Measurements from ENCODE around the gene PDCL3. TPM values are rescaled to one million over a fixed set of nuclear protein-coding genes. Genes with fewer than 3 reads are reported as not detected.

Gene PDCL3
- total RNA-seq, 2 experiments from 2014 or later = 22.0 to 24.4 TPM

- H3K4me1 Mint-ChIP-seq = peaks cover 13% of the 10 kb centered on the region
- no peak overlapping the region for H3K27ac Mint-ChIP-seq
- H3K36me3 Mint-ChIP-seq = no peaks in the 10 kb centered on the region
- H3K4me3 Mint-ChIP-seq = no peak overlapping the region
- H3K9me3 Mint-ChIP-seq = no peaks in the 10 kb centered on the region
- DNase-seq (no peak), ATAC-seq (ENCODE audit: low read depth) (no peak)
- POLR2A ChIA-PET = no interaction called here
- H3K27me3 Mint-ChIP-seq = peaks cover 7% of the 10 kb centered on the region
These were observed 43.5 kb downstream of the PDCL3 start for GRCh38 chr2:100606332-100606725.

- Mint-ChIP-seq H3K4me1 (peaks cover 9% of the 10 kb centered on the region), H3K27ac (peak overlapping the region; percentile 5), H3K36me3 (no peaks in the 10 kb centered on the region), H3K4me3 (no peak overlapping the region), H3K27me3 (peaks cover 7% of the 10 kb centered on the region), H3K9me3 (no peaks in the 10 kb centered on the region)
- ATAC-seq (ENCODE audit: low read depth) (peak; percentile 34), DNase-seq (no peak)
- POLR2A ChIA-PET = interaction anchor here (0.9 kb wide), 1 partner anchor 44 kb away, joined by 4 read pairs; the partner anchor contains the start of gene PDCL3
These were observed 44.0 kb downstream of the PDCL3 start for GRCh38 chr2:100606726-100607343.

GRCh38 chr2:100610381-100610831 is 47.6 kb downstream of the PDCL3 start:
- no peak overlapping the region for H3K27ac Mint-ChIP-seq
- DNase-seq (peak; percentile 86), ATAC-seq (ENCODE audit: low read depth) (peak; percentile 93)
- H3K27me3 Mint-ChIP-seq = peaks cover 11% of the 10 kb centered on the region
- POLR2A ChIA-PET = interaction anchor here (0.8 to 1.3 kb wide), 2 partner anchors 11 to 34 kb away, joined by 3 to 4 read pairs; no protein-coding TSS in a partner anchor
- no peaks in the 10 kb centered on the region for H3K36me3 Mint-ChIP-seq
- H3K4me1 Mint-ChIP-seq = peaks cover 8% of the 10 kb centered on the region
- no peaks in the 10 kb centered on the region for H3K9me3 Mint-ChIP-seq
- H3K4me3 Mint-ChIP-seq = no peak overlapping the region

DNA sequence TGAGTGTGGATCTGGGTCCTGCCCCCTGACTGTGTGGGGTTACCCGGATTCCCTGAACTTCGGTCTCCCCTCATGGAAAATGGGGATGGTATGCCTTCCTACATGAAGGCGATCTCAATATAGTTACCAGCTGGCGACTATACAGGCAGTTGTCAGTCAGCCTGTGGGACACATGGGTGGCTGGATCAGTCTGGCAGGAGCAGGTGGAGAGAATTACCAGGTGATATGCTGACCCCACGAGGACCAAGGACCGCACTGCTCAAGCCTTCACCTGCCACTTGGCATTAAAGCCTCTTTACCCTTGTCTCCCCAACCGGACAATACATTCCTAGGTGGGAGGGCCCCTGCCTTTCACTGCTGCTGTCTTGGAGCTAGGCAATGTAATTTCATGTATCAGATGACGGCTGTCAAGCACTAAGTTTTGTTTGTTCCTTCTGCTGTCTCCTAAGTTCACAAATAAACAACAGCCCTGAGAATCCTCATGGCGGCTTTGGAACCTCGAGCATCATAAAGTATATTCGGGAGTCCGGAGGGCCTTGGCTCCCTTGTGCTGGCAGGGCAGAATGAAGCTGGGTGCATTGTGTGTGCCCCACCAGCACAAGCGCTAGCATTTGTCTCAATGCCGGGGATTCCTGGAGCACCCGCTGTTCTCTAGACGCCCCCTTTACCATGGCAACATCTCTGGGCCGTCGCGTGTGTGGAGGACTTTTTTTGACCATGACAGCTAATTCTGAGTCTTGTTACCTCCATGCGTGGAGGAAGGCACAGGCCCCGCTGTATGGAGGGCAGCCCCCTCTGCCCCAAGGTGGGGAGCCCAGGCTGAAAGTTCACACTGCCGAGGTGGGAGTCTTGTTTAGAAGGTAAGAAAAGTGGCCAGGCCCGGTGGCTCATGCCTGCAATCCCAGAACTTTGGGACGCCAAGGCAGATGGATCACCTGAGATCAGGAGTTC is 48.6 kb downstream of the PDCL3 start:
- POLR2A ChIA-PET = interaction anchor here (0.8 to 1.3 kb wide), 2 partner anchors 10 to 33 kb away, joined by 3 to 4 read pairs; no protein-coding TSS in a partner anchor
- Mint-ChIP-seq H3K27ac (no peak overlapping the region), H3K4me1 (peaks cover 10% of the 10 kb centered on the region), H3K4me3 (no peak overlapping the region), H3K27me3 (peaks cover 11% of the 10 kb centered on the region), H3K36me3 (no peaks in the 10 kb centered on the region), H3K9me3 (no peaks in the 10 kb centered on the region)
- ATAC-seq (ENCODE audit: low read depth) = no peak
- DNase-seq = no peak

DNA sequence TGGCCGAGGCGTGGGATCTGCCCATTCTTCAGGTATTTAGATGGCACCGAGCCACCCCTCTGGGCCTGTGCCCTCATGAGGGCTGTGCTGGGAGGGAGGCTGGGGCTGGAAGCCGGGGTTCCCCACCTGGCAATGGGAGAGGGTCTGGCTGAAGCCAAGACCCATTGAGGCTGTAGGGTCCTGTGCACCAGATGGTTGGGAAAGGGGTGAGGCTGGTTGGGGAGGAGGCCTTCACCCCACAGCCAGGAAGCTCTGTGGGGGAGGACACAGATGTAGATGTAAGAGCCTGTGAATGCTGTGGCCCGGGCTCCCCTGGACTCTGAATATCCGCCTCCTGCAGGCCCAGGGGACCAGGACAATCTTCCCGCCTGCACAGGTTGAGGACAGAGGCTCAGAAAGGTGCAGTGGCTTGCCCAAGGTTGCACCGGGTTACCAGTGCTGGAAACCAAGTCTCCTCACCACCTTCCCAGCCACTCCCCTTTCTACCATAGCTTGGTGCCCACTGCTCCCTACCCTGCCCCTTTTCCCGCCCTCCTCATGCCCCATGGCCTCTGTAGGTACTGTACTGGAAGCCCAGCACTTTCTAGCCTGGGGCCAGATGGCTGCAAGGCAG is 49.7 kb downstream of the PDCL3 start:
- Mint-ChIP-seq H3K27me3 (peaks cover 6% of the 10 kb centered on the region), H3K27ac (no peak overlapping the region), H3K36me3 (no peaks in the 10 kb centered on the region), H3K9me3 (no peaks in the 10 kb centered on the region), H3K4me3 (no peak overlapping the region), H3K4me1 (peaks cover 4% of the 10 kb centered on the region)
- POLR2A ChIA-PET = interaction anchor here (0.6 kb wide), 1 partner anchor 390 kb away, joined by 3 read pairs; no protein-coding TSS in a partner anchor
- no peak for DNase-seq
- ATAC-seq (ENCODE audit: low read depth) = no peak

- Mint-ChIP-seq H3K27ac (no peak overlapping the region), H3K9me3 (no peaks in the 10 kb centered on the region), H3K4me1 (peaks cover 4% of the 10 kb centered on the region), H3K4me3 (no peak overlapping the region), H3K27me3 (peaks cover 6% of the 10 kb centered on the region), H3K36me3 (no peaks in the 10 kb centered on the region)
- POLR2A ChIA-PET = no interaction called here
- ATAC-seq (ENCODE audit: low read depth) (no peak), DNase-seq (no peak)
These were observed 50.9 kb downstream of the PDCL3 start for GRCh38 chr2:100613719-100614118.

DNA sequence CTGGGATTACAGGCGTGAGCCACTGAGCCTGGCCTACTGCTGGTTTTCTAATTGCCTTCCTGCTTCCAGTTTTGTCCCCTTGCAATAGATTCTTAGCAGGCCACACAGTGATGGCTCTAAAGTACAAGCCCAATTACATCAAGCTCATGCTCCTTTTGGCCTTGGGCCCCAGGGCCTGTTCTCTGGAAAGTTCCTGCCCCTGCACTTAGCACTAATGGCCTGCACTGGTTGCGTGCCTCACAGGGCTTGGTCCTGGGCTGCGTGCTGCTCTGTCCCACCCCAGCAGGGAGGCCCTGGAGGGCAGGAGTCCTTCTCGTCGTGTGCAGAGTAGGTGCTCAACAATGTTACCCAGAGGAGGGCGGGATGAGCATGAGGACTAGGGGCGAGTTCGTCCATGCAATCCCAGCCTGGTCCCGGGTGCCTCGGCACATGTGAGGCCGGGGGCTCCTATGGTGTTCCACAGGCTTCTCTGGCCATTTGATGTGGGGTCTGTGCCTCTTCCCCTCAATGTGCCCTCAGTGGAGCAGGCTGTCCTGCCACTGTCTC is 51.7 kb downstream of the PDCL3 start:
- no peak overlapping the region for H3K4me3 Mint-ChIP-seq
- H3K4me1 Mint-ChIP-seq = peaks cover 4% of the 10 kb centered on the region
- H3K27ac Mint-ChIP-seq = no peak overlapping the region
- POLR2A ChIA-PET = no interaction called here
- H3K27me3 Mint-ChIP-seq = peaks cover 6% of the 10 kb centered on the region
- H3K36me3 Mint-ChIP-seq = no peaks in the 10 kb centered on the region
- ATAC-seq (ENCODE audit: low read depth) = no peak
- no peak for DNase-seq
- H3K9me3 Mint-ChIP-seq = no peaks in the 10 kb centered on the region

DNA sequence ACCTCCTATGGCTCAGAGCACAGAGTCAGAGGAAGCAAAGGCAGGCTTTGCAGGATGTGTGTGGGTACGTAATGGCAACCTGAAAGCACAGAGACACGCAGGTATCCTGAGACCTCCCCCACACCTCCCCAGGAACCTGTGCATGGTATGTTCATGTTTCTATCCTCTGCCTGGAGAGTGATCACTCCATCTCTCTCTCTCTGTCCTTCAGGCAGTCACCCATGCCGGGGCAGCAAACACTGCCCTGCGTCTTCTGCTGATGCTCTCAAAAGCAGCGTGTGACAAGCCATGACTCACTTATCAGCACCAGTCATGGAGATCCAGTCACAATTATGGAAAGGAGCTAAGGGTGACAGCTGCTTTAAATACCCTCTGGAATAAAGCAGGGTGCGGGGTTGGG is 52.7 kb downstream of the PDCL3 start:
- Mint-ChIP-seq H3K27me3 (peaks cover 6% of the 10 kb centered on the region), H3K27ac (no peak overlapping the region), H3K4me3 (no peak overlapping the region), H3K9me3 (no peaks in the 10 kb centered on the region), H3K4me1 (peaks cover 3% of the 10 kb centered on the region), H3K36me3 (no peaks in the 10 kb centered on the region)
- DNase-seq = no peak
- no peak for ATAC-seq (ENCODE audit: low read depth)
- POLR2A ChIA-PET = no interaction called here

- peaks cover 3% of the 10 kb centered on the region for H3K36me3 Mint-ChIP-seq
- H3K9me3 Mint-ChIP-seq = no peaks in the 10 kb centered on the region
- peaks cover 5% of the 10 kb centered on the region for H3K27me3 Mint-ChIP-seq
- no peak overlapping the region for H3K27ac Mint-ChIP-seq
- no peak for DNase-seq
- H3K4me3 Mint-ChIP-seq = no peak overlapping the region
- POLR2A ChIA-PET = no interaction called here
- peaks cover 3% of the 10 kb centered on the region for H3K4me1 Mint-ChIP-seq
- no peak for ATAC-seq (ENCODE audit: low read depth)
These were observed 53.1 kb downstream of the PDCL3 start for GRCh38 chr2:100615886-100616285.

DNA sequence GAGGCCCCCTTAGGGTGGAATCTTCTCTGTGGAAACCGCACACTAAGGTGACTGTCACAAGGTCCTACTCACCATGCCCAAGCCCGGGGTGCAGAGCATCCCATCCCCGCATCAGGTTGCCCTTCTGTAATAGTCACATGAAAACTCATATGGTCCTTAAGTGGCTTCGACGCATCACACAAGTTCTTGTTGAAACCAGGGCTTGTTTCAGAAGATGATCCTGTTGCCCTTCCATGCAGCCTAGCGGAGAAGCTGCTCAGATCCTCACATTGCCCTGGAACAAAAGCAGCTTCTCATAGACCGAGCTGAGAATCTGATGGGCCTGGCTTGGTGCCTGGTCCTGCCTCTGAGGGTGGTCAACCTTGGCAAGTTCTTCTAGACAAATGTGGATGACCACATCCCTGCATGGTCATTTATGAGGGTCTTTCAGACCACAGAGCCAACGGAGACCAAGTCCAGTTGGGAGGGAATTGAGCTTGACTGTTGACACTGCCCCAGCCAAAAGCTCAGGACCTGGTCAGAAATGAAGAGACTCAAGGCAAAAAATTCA is 54.1 kb downstream of the PDCL3 start:
- Mint-ChIP-seq H3K4me3 (no peak overlapping the region), H3K27me3 (peaks cover 4% of the 10 kb centered on the region), H3K9me3 (no peaks in the 10 kb centered on the region), H3K27ac (no peak overlapping the region), H3K4me1 (peaks cover 3% of the 10 kb centered on the region), H3K36me3 (peaks cover 3% of the 10 kb centered on the region)
- POLR2A ChIA-PET = no interaction called here
- DNase-seq = no peak
- ATAC-seq (ENCODE audit: low read depth) = no peak

- H3K4me3 Mint-ChIP-seq = no peak overlapping the region
- no peak for DNase-seq
- H3K9me3 Mint-ChIP-seq = peaks cover 4% of the 10 kb centered on the region
- H3K27me3 Mint-ChIP-seq = peaks cover 2% of the 10 kb centered on the region
- peaks cover 2% of the 10 kb centered on the region for H3K4me1 Mint-ChIP-seq
- POLR2A ChIA-PET = no interaction called here
- no peak overlapping the region for H3K27ac Mint-ChIP-seq
- H3K36me3 Mint-ChIP-seq = peaks cover 3% of the 10 kb centered on the region
- no peak for ATAC-seq (ENCODE audit: low read depth)
These were observed 57.2 kb downstream of the PDCL3 start for GRCh38 chr2:100619951-100620350.

DNA sequence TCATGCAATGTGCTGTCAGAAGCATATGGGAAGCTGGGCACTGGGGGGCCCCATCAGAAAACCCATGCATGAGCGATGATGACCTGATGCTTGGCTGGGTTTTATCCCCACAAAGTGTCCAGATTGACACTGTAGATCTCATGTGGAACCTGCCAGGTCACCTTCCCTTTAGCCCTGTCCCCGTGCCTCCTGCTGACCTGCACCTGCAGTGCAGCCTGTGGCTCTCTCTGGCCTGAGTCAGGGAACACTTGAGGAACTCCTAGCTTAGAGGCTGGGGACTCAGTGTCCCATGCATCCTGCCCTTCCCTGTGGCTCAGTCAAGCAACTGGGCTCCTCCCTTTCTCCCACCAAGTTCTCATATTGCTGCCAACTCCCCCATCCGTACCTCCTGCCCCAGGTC is 57.7 kb downstream of the PDCL3 start:
- Mint-ChIP-seq H3K4me3 (no peak overlapping the region), H3K9me3 (peaks cover 4% of the 10 kb centered on the region), H3K4me1 (peaks cover under 1% of the 10 kb centered on the region), H3K27ac (no peak overlapping the region), H3K36me3 (peaks cover 3% of the 10 kb centered on the region), H3K27me3 (peaks cover 2% of the 10 kb centered on the region)
- no peak for ATAC-seq (ENCODE audit: low read depth)
- no peak for DNase-seq
- POLR2A ChIA-PET = interaction anchor here (1.4 kb wide), 1 partner anchor 10 kb away, joined by 3 read pairs; no protein-coding TSS in a partner anchor

Data from activated naive CD8-positive, alpha-beta T cell treated with anti-CD3 and anti-CD28 coated beads, Interleukin-2, amount 10 ng/mL, durations not matched to agents 7 days and 5 days (primary cell).